NCI-H2029 treated with DMSO at 0.1 percent for 48 hours (cell line): Measurements from ENCODE around the gene NOL6.

ENCODE experiments used
- DNase-seq: peaks from one replicate; lab custom pipeline; 2025; lab: John Stamatoyannopoulos, UW

The NOL6 gene

GRCh38 chr9:33453999-33454660 is 19.6 kb downstream of the NOL6 start:
- no peak for DNase-seq

DNA sequence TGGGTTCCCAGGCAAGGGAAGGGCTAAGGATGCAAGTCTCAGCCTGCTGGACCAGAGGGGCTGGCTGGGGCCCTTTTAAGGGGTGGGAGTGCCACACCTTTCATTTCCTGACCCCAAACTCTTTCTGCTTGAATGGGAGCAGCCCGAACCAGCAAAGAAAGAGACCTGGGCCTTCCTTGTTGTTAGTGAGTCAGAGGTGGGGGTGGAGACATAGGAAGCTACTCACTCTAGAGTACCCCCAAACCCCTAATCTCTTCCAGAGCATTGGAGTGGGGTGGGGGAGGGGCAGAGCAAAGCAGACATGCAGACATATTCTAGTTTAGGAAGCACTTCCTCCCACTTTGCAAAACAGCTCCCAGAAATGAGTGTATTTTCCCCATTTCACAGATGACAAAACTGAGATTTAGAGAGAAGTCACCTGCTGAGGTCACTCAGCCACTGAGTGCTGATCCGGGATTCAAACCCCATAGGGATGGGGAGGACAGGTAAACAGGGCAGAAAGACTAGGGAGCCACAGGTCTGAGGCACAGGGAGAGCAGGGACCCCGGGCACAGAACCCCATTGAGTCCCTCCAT is 20.4 kb downstream of the NOL6 start:
- no peak for DNase-seq

DNA sequence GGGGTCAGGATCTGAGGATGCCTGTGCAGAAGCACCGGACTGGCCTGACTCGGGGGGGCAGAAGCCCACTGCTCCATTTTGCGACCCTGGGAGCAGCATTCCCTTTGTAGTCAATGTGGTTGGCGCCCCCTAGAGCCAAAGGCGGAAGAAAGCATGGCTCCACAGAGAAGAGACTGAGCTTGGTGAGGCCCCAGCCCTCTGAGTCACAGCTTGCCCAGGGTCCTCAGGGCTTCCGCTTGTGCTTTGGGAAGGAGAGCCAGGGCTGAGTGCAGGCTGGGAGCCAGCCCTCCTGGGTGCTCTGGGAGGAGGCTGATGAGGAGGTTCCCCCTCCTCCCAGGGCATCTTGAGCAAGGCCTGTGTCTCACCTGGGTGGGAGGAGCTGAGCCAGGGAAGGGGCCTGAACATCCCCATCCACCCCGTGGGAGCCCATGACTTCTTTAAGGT is 20.9 kb downstream of the NOL6 start:
- DNase-seq, result no peak

- DNase-seq, result no peak
Observed at GRCh38 chr9:33450621-33451146, 23.0 kb downstream of the NOL6 start.

GRCh38 chr9:33449715-33450114 is 24.0 kb downstream of the NOL6 start:
- DNase-seq, result no peak

GRCh38 chr9:33447799-33448553 is 25.7 kb downstream of the NOL6 start:
- DNase-seq, result no peak

DNA sequence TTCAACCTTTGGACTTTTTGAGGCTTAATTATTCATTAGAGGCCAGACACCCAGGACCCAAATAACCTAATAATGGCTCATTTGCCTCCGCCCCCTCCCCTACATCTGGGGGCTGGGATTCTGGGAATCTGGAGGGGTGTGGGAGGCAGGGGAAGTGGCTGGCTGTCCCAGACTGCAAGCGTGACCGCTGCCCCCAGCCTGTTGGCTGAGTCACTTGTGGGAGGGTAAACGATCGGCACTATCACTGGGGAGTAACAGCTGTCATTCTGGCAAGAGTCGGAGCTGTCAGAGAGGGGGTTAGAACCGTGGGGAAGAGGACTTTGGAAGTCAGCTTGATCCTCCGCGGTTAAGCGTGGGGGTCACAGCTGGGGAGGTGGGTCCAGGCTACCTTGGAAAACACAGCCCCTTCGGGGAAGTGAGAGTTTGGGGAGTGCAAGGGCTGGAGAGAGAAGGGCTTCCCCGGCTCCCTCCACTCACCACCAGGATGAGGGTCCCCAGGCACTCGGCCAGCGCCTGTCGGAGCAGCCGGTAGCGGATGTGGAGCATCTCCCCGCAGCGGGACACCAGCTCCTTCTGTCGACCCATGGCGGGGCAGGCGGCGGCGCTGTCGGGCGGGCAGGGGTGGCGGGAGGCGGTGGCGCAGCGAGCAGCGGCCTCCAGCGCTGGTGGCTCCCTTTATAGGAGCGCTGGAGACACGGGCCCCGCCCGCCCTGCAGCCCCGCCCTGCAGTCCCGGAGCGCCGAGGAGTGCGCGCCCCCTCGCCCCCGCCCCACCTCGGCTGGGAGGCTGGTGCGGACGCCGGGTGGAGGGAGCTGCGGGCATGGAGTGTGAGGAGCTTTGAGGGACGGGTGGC is 26.6 kb downstream of the NOL6 start, which contains the start of gene AQP3:
Gene AQP3 (minus strand): TSS at position 648 of the 853 bp plus-strand sequence. CDS start 63 bp downstream, at position 585.
- DNase-seq, result no peak

GRCh38 chr9:33446240-33446945 is 27.3 kb downstream of the NOL6 start:
- DNase-seq, result no peak

GRCh38 chr9:33445389-33446239 is 28.1 kb downstream of the NOL6 start:
- no peak for DNase-seq

GRCh38 chr9:33443464-33444154 is 30.1 kb downstream of the NOL6 start:
- DNase-seq, result no peak

DNA sequence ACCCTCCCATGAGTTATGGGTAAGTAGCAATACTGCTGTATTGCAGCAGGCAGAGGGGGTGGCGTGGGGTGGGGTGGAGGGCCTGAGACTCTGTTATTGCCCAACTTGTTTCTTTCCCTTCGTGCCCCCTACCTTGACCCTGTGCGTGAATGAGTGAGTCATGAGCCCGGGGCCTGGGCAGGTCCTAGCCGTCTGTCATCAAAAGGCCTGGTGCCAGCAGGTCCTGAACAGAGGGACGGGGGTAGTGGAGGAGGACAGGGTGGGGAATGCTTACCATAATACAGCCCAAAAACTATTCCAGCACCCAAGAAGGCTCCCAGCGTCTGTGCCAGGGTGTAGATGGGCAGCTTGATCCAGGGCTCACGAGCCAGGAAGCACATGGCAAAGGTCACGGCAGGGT is 30.7 kb downstream of the NOL6 start:
- DNase-seq, result no peak

GRCh38 chr9:33442125-33442524 is 31.6 kb downstream of the NOL6 start:
- DNase-seq, result no peak

- DNase-seq, result no peak
Observed at GRCh38 chr9:33440609-33441008, 33.1 kb downstream of the NOL6 start.

DNA sequence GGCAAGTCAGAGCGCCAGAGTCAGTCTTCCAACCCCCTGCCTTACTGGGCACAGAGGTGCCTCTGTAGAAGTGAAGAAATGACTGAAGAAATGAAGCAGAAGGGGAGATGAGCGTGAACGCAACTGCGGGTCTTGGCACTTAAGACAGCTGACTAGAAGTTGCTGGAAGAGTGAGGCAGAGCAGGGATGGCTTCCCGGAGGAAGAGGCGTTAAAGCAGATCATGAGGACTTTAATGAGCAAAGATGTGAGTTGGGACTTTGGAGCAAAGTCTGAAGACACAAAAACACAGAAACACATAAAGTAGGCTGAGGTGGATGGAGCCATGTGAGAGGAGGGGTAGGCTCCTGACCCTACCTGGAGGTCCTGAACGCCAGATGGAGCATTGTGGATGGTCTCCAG is 33.5 kb downstream of the NOL6 start:
- no peak for DNase-seq

GRCh38 chr9:33439731-33440130 is 34.0 kb downstream of the NOL6 start:
- no peak for DNase-seq

DNA sequence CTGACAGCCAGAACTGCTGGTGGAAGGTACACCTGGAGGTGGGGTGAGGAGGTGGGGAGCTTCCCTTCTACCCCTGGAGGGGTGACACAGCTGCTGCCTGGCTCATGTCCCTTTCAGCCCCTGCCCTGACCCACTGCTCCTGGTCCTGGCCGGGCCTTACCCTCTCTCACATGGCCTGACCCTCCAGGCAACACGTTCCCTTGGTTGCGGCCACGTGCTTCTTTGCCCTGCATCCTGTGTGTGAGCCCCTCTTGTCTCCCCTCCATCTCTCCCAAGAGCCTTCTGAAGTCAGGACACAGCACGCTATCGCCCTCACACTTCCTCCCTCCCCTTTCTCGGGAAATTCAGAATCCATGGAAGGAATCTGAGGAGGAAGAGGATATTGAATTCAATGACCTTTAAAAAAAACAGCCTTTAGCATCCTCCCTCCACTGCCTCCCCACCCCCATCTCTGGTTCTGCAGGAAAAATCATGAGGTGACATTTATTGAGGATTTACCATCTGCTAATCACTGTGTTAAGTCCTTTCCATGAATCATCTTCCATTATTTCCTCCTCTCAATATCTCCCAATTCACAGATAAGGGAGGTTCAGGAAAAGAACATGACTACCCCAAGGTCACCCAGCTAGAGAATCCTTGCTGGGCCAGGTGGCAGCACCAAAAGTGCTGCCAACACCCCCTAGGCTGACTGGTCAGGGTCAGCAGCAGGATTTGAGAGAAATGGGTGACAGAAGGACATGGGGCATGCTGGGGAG is 34.6 kb downstream of the NOL6 start:
- DNase-seq, result no peak

GRCh38 chr9:33437898-33438297 is 35.8 kb downstream of the NOL6 start:
- DNase-seq, result no peak

GRCh38 chr9:33437205-33437604 is 36.5 kb downstream of the NOL6 start:
- no peak for DNase-seq

- no peak for DNase-seq
Observed at GRCh38 chr9:33436445-33436844, 37.3 kb downstream of the NOL6 start.
